H9 (cell line): Measurements from ENCODE around the gene ADAR. TPM values are rescaled to one million over a fixed set of nuclear protein-coding genes. Genes with fewer than 3 reads are reported as not detected.

Experiments
- DNase-seq: peaks from one replicate; pipeline ENCODE4 v3.0.0-alpha.2; 2017
- H2AFZ ChIP-seq: one replicate; pipeline ENCODE4 v1.6.1; 2013; ENCODE audit warnings: mild to moderate bottlenecking, low read length, control low read depth, moderate library complexity
- H2AK5ac ChIP-seq: 2 replicates; pipeline ENCODE4 v1.6.1; 2013; ENCODE audit warnings: low read length, control low read depth, mixed read lengths; ENCODE audit not compliant: insufficient read length
- H2BK120ac ChIP-seq: one replicate; pipeline ENCODE4 v1.6.1; 2013; ENCODE audit warnings: low read depth, mild to moderate bottlenecking, low read length, control low read depth, inconsistent platforms; ENCODE audit not compliant: poor library complexity, severe bottlenecking
- H2BK12ac ChIP-seq: 2 replicates; pipeline ENCODE4 v1.6.1; 2013; ENCODE audit warnings: low read length, control low read depth, mixed read lengths, low read depth; ENCODE audit not compliant: insufficient read length
- H2BK15ac ChIP-seq: 2 replicates; pipeline ENCODE4 v1.6.1; 2013; ENCODE audit warnings: low read depth, low read length, control low read depth
- H2BK20ac ChIP-seq: one replicate; pipeline ENCODE4 v1.6.1; 2013; ENCODE audit warnings: low read depth, mild to moderate bottlenecking, low read length, control low read depth, inconsistent platforms; ENCODE audit not compliant: poor library complexity, severe bottlenecking
- H2BK5ac ChIP-seq: 2 replicates; pipeline ENCODE4 v1.6.1; 2013; ENCODE audit warnings: low read length, control low read depth, mixed read lengths; ENCODE audit not compliant: insufficient read length
- H3K14ac ChIP-seq: 2 replicates; pipeline ENCODE4 v1.6.1; 2013; ENCODE audit warnings: low read length, control low read depth; ENCODE audit not compliant: insufficient read depth
- H3K18ac ChIP-seq: 2 replicates; pipeline ENCODE4 v1.6.1; 2013; ENCODE audit warnings: low read depth, mild to moderate bottlenecking, mixed read lengths, low read length, control low read depth; ENCODE audit not compliant: insufficient read length
- H3K23ac ChIP-seq: 2 replicates; pipeline ENCODE4 v1.6.1; 2013; ENCODE audit warnings: low read length, control low read depth, mixed read lengths, low read depth; ENCODE audit not compliant: insufficient read length
- H3K23me2 ChIP-seq: 2 replicates; pipeline ENCODE4 v1.6.1; 2013; ENCODE audit warnings: low read depth, mild to moderate bottlenecking, mixed read lengths, low read length, control low read depth; ENCODE audit not compliant: insufficient read length, poor library complexity, severe bottlenecking
- H3K27ac ChIP-seq: 2 replicates; pipeline ENCODE4 v1.5.1; 2013; ENCODE audit warnings: low read length, control low read depth, mixed read lengths, low read depth; ENCODE audit not compliant: insufficient read length
- H3K27me3 ChIP-seq: 2 replicates; pipeline ENCODE4 v1.6.1; 2013; ENCODE audit warnings: low read length, control low read depth, inconsistent platforms; ENCODE audit not compliant: insufficient read depth
- H3K4ac ChIP-seq: 2 replicates; pipeline ENCODE4 v1.6.1; 2013; ENCODE audit warnings: low read depth, mild to moderate bottlenecking, control low read depth, inconsistent platforms, low read length, moderate library complexity
- H3K4me1 ChIP-seq: 2 replicates; pipeline ENCODE4 v1.6.1; 2013; ENCODE audit warnings: low read length, control low read depth, inconsistent platforms; ENCODE audit not compliant: insufficient read depth
- H3K4me2 ChIP-seq: 2 replicates; pipeline ENCODE4 v1.6.1; 2013; ENCODE audit warnings: low read length, control low read depth, mixed read lengths; ENCODE audit not compliant: insufficient read length, insufficient read depth
- H3K56ac ChIP-seq: 2 replicates; pipeline ENCODE4 v1.6.1; 2013; ENCODE audit warnings: low read depth, mild to moderate bottlenecking, mixed read lengths, low read length, control low read depth; ENCODE audit not compliant: insufficient read length
- H3K79me1 ChIP-seq: 2 replicates; pipeline ENCODE4 v1.6.1; 2013; ENCODE audit warnings: low read depth, mild to moderate bottlenecking, moderate library complexity, low read length, control low read depth, inconsistent platforms; ENCODE audit not compliant: insufficient read depth, poor library complexity, severe bottlenecking
- H3K79me2 ChIP-seq: 2 replicates; pipeline ENCODE4 v1.6.1; 2013; ENCODE audit warnings: low read length, control low read depth, inconsistent platforms; ENCODE audit not compliant: insufficient read depth
- H3K9ac ChIP-seq: 2 replicates; pipeline ENCODE4 v1.6.1; 2013; ENCODE audit warnings: low read length, control low read depth, mixed read lengths; ENCODE audit not compliant: insufficient read length; ENCODE audit errors: extremely low read depth
- H3K9me3 ChIP-seq: one replicate; pipeline ENCODE4 v1.6.1; 2013; ENCODE audit warnings: low read depth, low read length, inconsistent platforms; ENCODE audit not compliant: control insufficient read depth
- H3T11ph ChIP-seq: one replicate; pipeline ENCODE4 v1.6.1; 2013; ENCODE audit warnings: mild to moderate bottlenecking, low read length, control low read depth, inconsistent platforms
- H4K20me1 ChIP-seq: one replicate; pipeline ENCODE4 v1.6.1; 2013; ENCODE audit not compliant: control insufficient read depth, insufficient read length, insufficient read depth
- H4K5ac ChIP-seq: 2 replicates; pipeline ENCODE4 v1.6.1; 2013; ENCODE audit warnings: low read depth, mild to moderate bottlenecking, mixed read lengths, low read length, control low read depth; ENCODE audit not compliant: insufficient read length
- H4K8ac ChIP-seq: replicated peaks from 2 replicates; pipeline ENCODE4 v1.6.1; 2013; ENCODE audit warnings: low read length, control low read depth, mixed read lengths, low read depth; ENCODE audit not compliant: insufficient read length
- H4K91ac ChIP-seq: 2 replicates; pipeline ENCODE4 v1.6.1; 2013; ENCODE audit warnings: low read depth, mild to moderate bottlenecking, moderate library complexity, mixed read lengths, low read length, control low read depth; ENCODE audit not compliant: insufficient read length
- H3K27ac Mint-ChIP-seq, 3 experiments: 2 replicates in 2 of 3; 3 replicates in 1 of 3; pipeline ENCODE4 v1.8.0; 2020 to 2021; ENCODE audit warnings: mixed read lengths in 3 of 3, mild to moderate bottlenecking in 1 of 3, moderate library complexity in 1 of 3
- H3K27me3 Mint-ChIP-seq: 2 replicates; pipeline ENCODE4 v1.8.0; 2021; ENCODE audit warnings: low read depth, mild to moderate bottlenecking, moderate library complexity, mixed read lengths
- H3K36me3 Mint-ChIP-seq, 3 experiments: 2 replicates in 2 of 3; 3 replicates in 1 of 3; pipeline ENCODE4 v1.8.0; 2020 to 2021; ENCODE audit warnings: low read depth in 3 of 3, mixed read lengths in 3 of 3; ENCODE audit not compliant: insufficient read depth in 1 of 3
- H3K4me1 Mint-ChIP-seq, 2 experiments: 2 replicates each; pipeline ENCODE4 v1.8.0; 2020; ENCODE audit warnings: mixed read lengths in 2 of 2
- H3K4me3 Mint-ChIP-seq, 2 experiments: 2 replicates in 1 of 2; 3 replicates in 1 of 2; pipeline ENCODE4 v1.8.0; 2020 to 2021; ENCODE audit warnings: mild to moderate bottlenecking in 2 of 2, mixed read lengths in 2 of 2, moderate library complexity in 1 of 2
- H3K9me3 Mint-ChIP-seq, 2 experiments: 2 replicates in 1 of 2; 3 replicates in 1 of 2; pipeline ENCODE4 v1.8.0; 2020; ENCODE audit warnings: mild to moderate bottlenecking in 2 of 2, mixed read lengths in 2 of 2, moderate library complexity in 1 of 2
- CTCF ChIP-seq: fragments of 200-600 bp; sonication (generic); conservative IDR thresholded peaks from 3 replicates; pipeline ENCODE4 v1.8.0; 2021; ENCODE audit warnings: antibody characterized with exemption, mild to moderate bottlenecking
- WGBS: extraction: QIAGEN DNeasy Blood & Tissue Kit; methylation state at CpG from one replicate; pipeline ENCODE4 v1.1.7; 2013; ENCODE audit warnings: missing lambda C conversion rate, low lambda C conversion rate, mixed read lengths; ENCODE audit not compliant: insufficient read length; ENCODE audit errors: extremely low coverage; 5-methylcytosine and 5-hydroxymethylcytosine counted together
- total RNA-seq: library from RNA; stranded (reverse); gene quantifications from 2 replicates; pipeline ENCODE4 v1.2.1, GENCODE V29; 2021

ADAR gene
- total RNA-seq, 1 experiment from 2014 or later = 236 TPM

- Histone ChIP-seq H2AK5ac (no peak overlapping the region), H3T11ph (no peak overlapping the region), H3K4me2 (peak overlapping the region; percentile 97), H3K27ac (no peak overlapping the region), H2BK20ac (no peak overlapping the region), H3K4ac (no peak overlapping the region), H2BK12ac (no peak overlapping the region), H2AFZ (no peak overlapping the region), H2BK120ac (no peak overlapping the region), H2BK5ac (no peak overlapping the region), H4K91ac (no peak overlapping the region), H3K27me3 (no peaks in the 10 kb centered on the region), H3K79me2 (peaks cover 9% of the 10 kb centered on the region; the same call in 1 of the 2 replicates), H4K20me1 (no peaks in the 10 kb centered on the region), H4K5ac (no peak overlapping the region), H3K56ac (no peak overlapping the region), H3K23me2 (peaks cover 11% of the 10 kb centered on the region), H3K9me3 (no peaks in the 10 kb centered on the region), H3K4me1 (no peaks in the 10 kb centered on the region; the same call in 1 of the 2 replicates), H3K18ac (no peak overlapping the region), H4K8ac (no peak overlapping the region), H3K23ac (no peak overlapping the region), H3K9ac (peak overlapping the region; percentile 85), H3K79me1 (peaks cover 5% of the 10 kb centered on the region), H3K14ac (no peak overlapping the region), H2BK15ac (no peak overlapping the region)
- no peak for TF ChIP-seq CTCF
- H3K36me3 Mint-ChIP-seq = peaks cover 22 to 45% (median 41%) of the 10 kb centered on the region in 3 experiments; a peak in 6 of 7 replicates
- DNase-seq = no peak
- peak overlapping the region; percentile 77 to 95 (median 94) for H3K27ac Mint-ChIP-seq
- H3K4me1 Mint-ChIP-seq = peaks cover 24 to 26% of the 10 kb centered on the region in 2 experiments
- WGBS = no CpG with 5 or more reads among the region's 7 CpGs
- peak overlapping the region; percentile 88 to 97 for H3K4me3 Mint-ChIP-seq
- H3K9me3 Mint-ChIP-seq = peaks cover 0 to 4% of the 10 kb centered on the region in 2 experiments; a peak in 1 of 5 replicates
- no peaks in the 10 kb centered on the region for H3K27me3 Mint-ChIP-seq
Observed at GRCh38 chr1:154557248-154557938, 50.6 kb downstream of the ADAR start.
